WERI-Rb-1 (cell line): ENCODE measurements around the gene LHX3.

Source experiments
- DNase-seq: peaks from one replicate; pipeline ENCODE4 v3.0.0-alpha.2; 2020
- H3K27ac ChIP-seq: fragments of 250-450 bp; sonication (Bioruptor Pico); 2 replicates; pipeline ENCODE4 v1.5.1; 2020; ENCODE audit warnings: mild to moderate bottlenecking, moderate library complexity
- H3K27me3 ChIP-seq: fragments of 250-450 bp; sonication (Bioruptor Pico); 2 replicates; pipeline ENCODE4 v1.5.1; 2021; ENCODE audit warnings: mild to moderate bottlenecking, low read depth, moderate library complexity; ENCODE audit not compliant: insufficient read depth, severe bottlenecking
- H3K36me3 ChIP-seq: fragments of 250-450 bp; sonication (Bioruptor Pico); 2 replicates; pipeline ENCODE4 v1.5.1; 2020; ENCODE audit warnings: mild to moderate bottlenecking, moderate library complexity
- H3K4me3 ChIP-seq: 2 replicates; pipeline ENCODE4 v1.5.1; 2011; ENCODE audit warnings: low read depth, mild to moderate bottlenecking, control low read depth, low read length
- H3K9me3 ChIP-seq: fragments of 250-450 bp; sonication (Bioruptor Pico); 2 replicates; pipeline ENCODE4 v1.5.1; 2021; ENCODE audit warnings: mild to moderate bottlenecking, moderate library complexity; ENCODE audit not compliant: severe bottlenecking
- CTCF ChIP-seq: IDR thresholded peaks from 2 replicates; pipeline ENCODE4 v1.5.1; 2011; ENCODE audit warnings: low read depth, mild to moderate bottlenecking, control low read depth, inconsistent platforms, low read length

The LHX3 gene

GRCh38 chr9:136246849-136247550 is 42.1 kb upstream of the LHX3 start:
- Histone ChIP-seq H3K27ac (no peak overlapping the region), H3K9me3 (no peaks in the 10 kb centered on the region), H3K4me3 (no peak overlapping the region), H3K27me3 (no peaks in the 10 kb centered on the region), H3K36me3 (peaks cover 24% of the 10 kb centered on the region)
- no peak for TF ChIP-seq CTCF
- DNase-seq: no peak

GRCh38 chr9:136245219-136246150 is 40.6 kb upstream of the LHX3 start, which contains the start of gene QSOX2:
Gene QSOX2 (minus strand): TSS chr9:136245812. CDS start chr9:136245803, 9 bp downstream.
- peak within 1 kb of the TSS; percentile 68 for H3K4me3 ChIP-seq
- DNase-seq: peak; percentile 84
- peak within 1 kb of the TSS; percentile 95 for H3K27ac ChIP-seq
- TF ChIP-seq CTCF: no peak
- no peaks in the 10 kb centered on the region for H3K27me3 ChIP-seq
- peaks cover 40% of the 10 kb centered on the region for H3K36me3 ChIP-seq
- no peaks in the 10 kb centered on the region for H3K9me3 ChIP-seq

- Histone ChIP-seq H3K4me3 (peak overlapping the region; percentile 68), H3K9me3 (no peaks in the 10 kb centered on the region), H3K27ac (peak overlapping the region; percentile 95), H3K27me3 (no peaks in the 10 kb centered on the region), H3K36me3 (peaks cover 42% of the 10 kb centered on the region)
- no peak for DNase-seq
- TF ChIP-seq CTCF: no peak
These were observed 40.0 kb upstream of the LHX3 start for GRCh38 chr9:136244969-136245218.

GRCh38 chr9:136244122-136244968 is 39.4 kb upstream of the LHX3 start:
- peak overlapping the region; percentile 95 for H3K27ac ChIP-seq
- no peak for DNase-seq
- no peak for TF ChIP-seq CTCF

GRCh38 chr9:136243631-136244030 is 38.7 kb upstream of the LHX3 start:
- peak overlapping the region; percentile 29 for H3K27ac ChIP-seq

More at GRCh38 chr9:136244122-136244968, 39.4 kb upstream of the LHX3 start:
- H3K27me3 ChIP-seq: no peaks in the 10 kb centered on the region
- H3K36me3 ChIP-seq: peaks cover 42% of the 10 kb centered on the region
- no peaks in the 10 kb centered on the region for H3K9me3 ChIP-seq
- H3K4me3 ChIP-seq: peak overlapping the region; percentile 68

More at GRCh38 chr9:136243631-136244030, 38.7 kb upstream of the LHX3 start:
- no peak for DNase-seq
- peaks cover 42% of the 10 kb centered on the region for H3K36me3 ChIP-seq
- no peak overlapping the region for H3K4me3 ChIP-seq
- TF ChIP-seq CTCF: no peak
- no peaks in the 10 kb centered on the region for H3K27me3 ChIP-seq
- H3K9me3 ChIP-seq: no peaks in the 10 kb centered on the region
